A204.1 (cell line): ENCODE results near the gene HGS.

ENCODE experiments used
- FAIRE-seq: peaks from 2 replicates; lab custom pipeline; 2012; peaks lifted over from hg19 to GRCh38; lab: Jason Lieb, UNC

The HGS gene

GRCh38 chr17:81656118-81656743, 27.6 kb upstream of the HGS start, which contains the start of gene PDE6G:
TSS of gene PDE6G (minus strand) at chr17:81656542. CDS start at chr17:81653305, 3,237 bp downstream.
- no peak for FAIRE-seq

- FAIRE-seq = no peak
Measured at GRCh38 chr17:81656835-81657234, 27.0 kb upstream of the HGS start.

DNA sequence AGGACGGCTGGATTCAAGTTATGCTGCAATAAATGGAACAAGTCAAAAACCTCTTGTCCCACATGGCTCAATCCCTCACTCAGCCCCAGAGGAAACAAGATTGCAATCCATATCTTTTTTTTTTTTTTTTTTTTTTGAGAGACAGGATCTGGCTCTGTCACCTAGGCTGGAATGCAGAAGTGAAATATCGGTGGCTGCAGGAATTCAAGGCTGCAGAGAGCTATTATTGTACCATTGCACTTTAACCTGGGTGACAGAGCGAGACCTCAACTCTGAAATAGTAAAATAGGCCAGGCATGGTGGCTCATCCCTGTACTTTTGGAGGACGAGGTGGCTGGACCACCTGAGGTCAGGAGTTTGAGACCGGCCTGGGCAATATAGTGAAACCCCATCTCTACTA, 24.8 kb upstream of the HGS start:
- FAIRE-seq = no peak

- no peak for FAIRE-seq
Measured at GRCh38 chr17:81660441-81660840, 23.4 kb upstream of the HGS start.

- no peak for FAIRE-seq
Measured at GRCh38 chr17:81662002-81662401, 21.8 kb upstream of the HGS start.

DNA sequence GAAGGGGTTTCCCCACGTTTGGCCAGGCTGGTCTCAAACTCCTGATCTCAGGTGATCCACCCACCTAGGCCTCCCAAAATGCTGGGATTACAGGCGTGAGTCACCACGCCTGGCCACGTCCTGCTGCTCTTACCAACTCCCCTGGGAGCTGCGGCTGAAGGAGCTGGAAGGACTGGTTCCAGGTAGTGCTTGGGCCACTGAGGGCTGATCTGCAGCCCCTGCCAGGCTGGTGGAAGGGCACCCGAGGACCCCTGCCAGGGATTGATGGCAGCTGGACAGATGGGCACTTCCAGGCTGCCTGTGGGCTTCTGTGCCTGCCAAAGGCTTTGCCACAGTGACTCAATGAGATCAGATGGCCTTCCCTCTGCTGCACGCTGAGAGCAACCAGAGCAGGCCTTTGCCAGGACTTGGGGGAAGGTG, 19.8 kb upstream of the HGS start:
- no peak for FAIRE-seq

DNA sequence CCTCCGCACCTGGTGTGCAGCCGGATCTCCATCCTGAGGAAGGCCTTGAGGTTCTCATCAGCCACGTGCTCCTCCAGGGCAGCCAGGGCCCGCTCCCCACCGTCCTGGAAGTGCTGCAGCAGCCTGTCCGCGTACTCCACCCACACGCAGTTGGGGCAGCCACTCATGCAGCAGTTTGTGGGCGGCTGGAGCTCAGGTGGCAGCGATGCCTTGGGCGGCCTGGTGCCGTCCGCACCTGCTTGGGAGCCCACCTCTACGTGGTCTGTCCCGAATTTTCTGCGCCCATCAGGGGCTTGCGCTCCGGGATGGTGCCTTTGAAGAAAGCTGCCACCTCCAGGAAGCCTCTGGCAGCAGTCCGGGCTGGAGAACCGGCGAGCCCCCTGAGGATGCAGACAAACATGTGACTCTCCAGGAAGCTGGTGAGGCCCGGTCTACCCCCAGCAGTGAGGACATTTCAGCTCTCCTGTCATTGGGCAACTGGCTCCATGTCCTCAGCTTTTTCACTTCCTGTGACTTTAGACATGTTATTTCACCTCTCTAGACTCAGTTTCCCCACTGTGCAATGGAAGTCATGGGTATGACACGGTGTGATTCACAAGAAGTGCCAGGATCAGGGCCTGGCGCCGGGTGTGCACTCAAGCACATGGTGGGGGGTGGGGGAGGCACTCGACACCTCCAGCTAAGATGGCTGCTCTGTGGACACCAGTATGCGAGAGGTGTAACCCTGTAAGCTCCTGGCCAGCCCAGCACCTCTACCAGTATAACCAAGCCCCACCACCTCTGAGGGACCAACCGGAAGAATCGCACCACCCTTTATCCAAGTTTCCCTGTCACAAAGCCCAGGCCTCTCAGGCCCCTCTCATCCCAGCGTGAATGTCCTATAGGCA, 18.4 kb upstream of the HGS start:
- no peak for FAIRE-seq

DNA sequence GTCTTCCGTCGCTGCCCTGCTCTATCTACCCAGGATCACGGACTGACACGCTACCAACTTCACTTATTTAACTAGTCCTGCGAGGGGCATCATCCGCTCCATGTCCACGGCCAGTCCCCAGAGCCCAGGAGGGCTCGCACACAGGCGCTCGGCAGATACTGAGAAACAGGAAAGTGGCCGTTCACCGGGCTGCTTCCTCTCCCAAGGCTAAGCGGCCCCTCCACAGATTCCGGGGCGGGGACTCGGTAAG, 17.8 kb upstream of the HGS start:
- no peak for FAIRE-seq

DNA sequence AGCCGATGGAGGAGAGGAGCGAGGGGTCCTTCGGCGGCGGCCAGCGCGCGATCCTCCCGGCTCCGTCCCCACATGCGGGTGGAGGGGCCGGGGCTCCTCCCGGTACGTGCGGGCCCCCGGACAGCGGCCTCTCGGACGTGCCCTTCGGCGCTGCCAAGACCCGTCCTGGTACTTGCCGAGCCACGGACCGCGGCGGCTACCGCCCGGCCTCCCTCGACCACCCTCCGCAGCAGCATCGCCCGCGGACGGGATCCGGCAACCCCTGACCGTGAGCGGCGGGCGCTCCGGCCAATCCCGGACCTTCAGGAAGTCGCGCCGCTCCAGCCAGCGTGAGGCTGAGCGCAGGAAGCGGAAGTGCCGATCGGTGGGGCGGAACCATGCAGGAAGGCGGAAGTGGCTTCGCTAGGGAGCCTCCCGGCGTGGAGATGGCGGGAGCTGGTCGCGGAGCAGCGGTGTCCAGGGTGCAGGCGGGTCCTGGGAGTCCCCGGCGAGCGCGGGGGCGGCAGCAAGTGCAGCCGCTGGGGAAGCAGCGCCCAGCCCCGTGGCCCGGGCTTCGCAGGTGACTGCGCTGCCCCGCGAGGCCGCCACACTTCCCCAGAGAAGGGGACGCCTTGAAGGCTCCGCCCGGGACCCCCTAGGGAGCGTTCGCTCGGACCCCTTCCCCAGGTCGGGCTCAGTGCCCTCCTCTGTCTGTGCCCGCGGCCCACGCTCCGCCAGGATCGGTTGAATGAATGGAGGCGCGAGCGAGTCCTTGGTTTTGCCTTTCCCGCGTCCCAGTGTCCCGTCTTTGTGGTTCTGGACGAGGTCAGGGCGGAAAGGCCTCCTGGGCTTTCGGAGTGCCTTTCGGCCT, 17.2 kb upstream of the HGS start, which contains the start of the genes CCDC137 and OXLD1:
CCDC137 (plus strand) TSS at position 396 of the 850 bp plus-strand sequence; CDS start at position 426, 30 bp downstream.
OXLD1 (minus strand) TSS at position 264 of the 850 bp plus-strand sequence; CDS start at position 236, 28 bp downstream.
- no peak for FAIRE-seq

DNA sequence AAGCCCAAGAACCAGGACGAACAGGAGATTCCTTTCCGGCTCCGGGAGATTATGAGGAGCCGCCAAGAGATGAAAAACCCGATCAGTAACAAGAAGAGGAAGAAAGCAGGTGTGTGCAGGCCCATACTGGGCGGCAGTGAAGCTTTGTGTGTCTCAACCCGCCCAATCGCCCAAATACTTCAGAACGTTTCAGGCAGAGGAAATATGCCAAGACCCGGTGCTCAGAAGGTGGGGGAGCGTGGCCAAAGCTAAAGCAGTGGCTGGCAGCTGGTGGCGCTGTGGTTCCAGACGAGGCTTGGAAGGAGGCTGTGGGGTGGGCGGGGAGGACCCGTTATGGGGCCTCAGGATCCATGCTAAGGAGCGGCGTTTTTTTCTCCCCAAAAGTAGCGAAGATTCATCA, 16.1 kb upstream of the HGS start:
- no peak for FAIRE-seq

- FAIRE-seq = no peak
Measured at GRCh38 chr17:81672504-81672903, 11.3 kb upstream of the HGS start.

DNA sequence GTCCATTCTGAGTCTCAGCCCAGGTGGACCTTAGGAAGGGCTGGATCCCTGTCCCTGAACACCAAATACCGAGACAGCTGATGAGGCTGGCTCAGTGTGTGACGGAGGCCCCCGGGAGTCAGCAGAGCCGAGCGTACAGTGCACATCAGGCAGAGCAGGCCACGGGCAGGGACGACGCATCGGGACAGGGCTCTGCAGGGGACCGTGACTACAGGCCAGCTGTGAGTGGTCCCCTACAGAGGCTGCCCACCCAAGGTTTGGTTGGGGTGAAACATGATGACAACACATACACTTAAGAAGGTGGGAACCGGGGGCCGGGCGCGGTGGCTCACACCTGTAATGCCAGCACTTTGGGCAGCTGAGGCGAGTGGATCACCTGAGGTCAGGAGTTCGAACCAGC, 10.9 kb upstream of the HGS start:
- no peak for FAIRE-seq

DNA sequence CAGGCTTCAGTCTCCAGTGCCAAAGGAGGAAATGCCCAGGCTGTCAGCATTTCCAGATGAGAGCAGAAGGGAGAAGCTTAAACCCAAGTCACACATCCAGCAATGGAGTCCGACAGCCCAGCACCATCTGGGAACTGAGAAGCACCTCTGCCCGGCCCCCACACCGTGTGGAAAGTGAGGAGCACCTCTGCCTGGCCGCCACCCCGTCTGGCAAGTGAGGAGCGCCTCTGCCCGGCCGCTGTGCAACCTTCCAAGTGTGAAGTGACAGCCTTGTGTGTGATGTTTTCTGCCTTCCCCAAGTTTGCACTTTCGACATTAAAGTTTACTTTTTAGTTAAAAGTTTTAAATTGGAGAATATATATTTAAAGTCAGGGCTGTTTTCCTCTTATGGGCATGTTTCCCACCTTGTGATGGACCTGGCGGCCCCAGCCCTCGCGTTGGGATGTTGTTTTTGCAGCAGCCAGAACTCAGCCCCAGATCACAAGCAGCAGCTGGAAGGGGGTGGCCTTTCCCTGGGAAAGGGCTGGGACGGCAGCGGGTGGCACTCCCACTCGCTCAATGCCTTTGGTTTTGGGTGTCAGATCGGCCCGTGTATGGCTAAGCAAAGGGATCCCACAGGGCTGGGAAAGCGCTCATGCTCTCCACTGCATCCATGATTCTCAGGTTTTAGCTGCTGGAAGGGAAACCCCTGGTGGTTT, 10.1 kb upstream of the HGS start:
- no peak for FAIRE-seq

DNA sequence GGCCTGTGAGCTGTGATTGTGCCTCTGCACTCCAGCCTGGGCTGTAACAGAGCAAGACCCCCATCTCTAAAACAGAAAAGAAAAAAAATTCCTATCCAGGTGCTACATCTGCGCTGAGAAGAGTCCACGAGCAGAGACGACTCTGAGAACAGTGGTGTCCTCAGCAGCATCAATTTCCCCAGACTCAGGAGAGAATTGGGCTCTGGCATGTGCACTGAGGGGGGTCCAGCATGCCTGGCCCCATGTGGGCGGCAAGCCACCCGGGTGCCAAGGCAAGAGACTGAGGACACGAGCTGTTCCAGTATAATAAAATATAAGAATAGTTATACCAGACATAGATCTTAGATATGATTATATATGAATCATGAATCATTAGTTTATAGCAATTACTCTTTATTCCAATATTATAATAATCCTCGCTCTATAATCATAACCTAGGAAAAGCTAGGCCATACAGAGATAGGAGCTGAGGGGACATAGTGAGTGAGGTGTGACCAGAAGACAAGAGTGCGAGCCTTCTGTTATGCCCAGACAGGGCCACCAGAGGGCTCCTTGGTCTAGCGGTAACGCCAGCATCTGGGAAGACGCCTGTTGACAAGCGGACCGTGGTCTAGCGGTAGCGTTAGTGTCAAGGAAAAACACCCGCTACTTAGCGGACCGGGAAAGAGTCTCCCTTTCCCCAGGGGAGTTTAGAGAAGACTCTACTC, 8.1 kb upstream of the HGS start:
- peak; percentile 75 for FAIRE-seq

DNA sequence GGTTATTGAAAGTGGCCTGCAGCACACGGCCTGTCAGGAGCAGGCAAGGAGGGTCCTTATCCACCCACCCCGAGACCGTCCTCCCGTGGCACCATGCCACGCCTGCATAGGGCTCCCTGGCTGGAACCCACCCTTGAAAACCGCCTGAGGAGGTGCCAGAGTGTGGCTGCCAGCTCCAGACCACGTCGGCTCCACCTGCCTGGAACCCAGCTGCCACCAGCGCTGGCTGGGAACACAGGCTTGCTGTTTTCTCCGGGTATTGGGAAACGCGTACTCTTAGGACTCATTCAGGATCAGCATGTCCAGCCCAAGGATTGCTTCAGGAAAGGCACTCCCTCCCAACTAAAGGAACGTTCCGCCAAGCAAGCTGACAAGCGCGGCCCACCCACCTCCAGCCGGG, 6.9 kb upstream of the HGS start:
- no peak for FAIRE-seq

DNA sequence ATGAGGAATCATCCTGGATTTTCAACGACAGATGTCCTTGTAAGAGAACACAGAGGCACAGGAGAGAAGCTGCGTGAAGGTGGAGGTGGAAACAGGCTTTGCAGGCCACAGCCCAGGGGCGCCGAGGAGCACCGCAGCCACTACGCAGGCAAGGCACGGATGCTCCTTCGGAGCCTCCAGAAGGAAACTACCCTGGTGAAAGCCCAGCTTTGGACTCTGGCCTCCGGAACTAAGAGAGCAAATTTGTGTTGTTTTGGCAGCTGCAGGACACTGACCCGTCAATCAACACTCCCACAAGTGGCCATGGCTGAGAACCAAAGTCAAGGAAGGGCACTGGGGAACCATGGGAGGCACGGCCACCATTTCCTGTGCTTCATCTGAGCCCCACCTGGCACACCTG, 3.7 kb upstream of the HGS start:
- FAIRE-seq = no peak

DNA sequence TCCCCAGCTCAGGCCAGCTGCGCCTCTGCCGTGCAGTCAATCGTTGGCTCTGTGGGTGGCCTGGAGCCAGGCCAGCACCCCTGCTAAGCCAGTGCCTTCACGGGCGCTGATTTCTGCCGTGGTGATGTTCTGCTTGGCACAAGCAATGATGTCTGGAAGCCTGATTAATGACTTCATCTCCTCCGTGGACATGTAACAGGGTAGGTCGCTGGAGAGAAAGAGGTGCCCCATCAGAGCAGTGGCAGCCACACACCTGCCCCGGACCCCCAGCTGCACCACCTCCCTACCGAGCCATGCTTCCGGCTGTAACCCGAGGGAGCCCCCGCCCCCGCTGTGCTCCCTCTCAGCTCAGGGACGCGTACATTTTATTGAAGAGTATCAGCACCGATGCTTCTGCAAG, 2.1 kb upstream of the HGS start:
- no peak for FAIRE-seq

GRCh38 chr17:81682565-81683207, 1.1 kb upstream of the HGS start:
- no peak for FAIRE-seq

DNA sequence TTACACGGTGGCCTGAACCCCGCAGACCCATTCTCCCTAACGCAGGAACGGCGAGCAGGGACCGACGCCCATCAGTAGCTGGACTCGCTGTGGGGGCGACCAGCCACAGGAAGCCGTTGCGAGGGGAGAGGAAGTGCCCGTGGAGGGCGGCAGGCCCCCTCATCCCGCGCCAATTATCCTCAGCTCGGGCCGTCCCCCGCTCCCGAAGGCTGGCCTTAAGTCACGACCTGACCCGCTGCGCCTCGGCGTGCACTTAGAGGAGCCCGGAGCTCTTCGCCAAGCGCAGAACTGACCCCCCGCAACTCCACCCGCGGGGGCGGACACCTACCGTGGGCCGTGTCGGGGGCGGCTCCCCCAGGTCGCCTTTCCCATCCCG, 615 bp upstream of the HGS start:
- no peak for FAIRE-seq

- FAIRE-seq = no peak
Measured at GRCh38 chr17:81684442-81684911, 666 bp downstream of the HGS start.

DNA sequence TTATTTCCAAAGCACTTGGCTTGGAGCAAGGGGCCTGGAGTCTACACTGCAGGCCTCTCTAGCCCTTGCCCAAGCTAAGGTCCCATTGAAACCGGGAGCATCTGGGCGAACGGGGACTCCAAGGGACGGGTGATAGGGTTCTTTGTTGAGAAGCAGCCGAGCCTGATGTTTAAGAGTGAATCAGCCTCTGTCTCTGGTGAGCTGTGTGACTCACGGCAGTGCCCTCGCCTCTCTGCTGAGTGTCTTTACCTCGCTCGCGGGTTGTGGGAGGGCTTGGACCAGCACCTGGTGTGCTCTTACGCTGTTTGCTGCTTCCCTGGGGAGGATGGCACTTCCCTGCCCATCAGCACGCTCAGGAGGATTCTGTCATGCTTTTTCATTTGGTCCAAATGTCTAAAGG, 1.3 kb downstream of the HGS start:
- no peak for FAIRE-seq
